ENCODE measurements around the gene USP9X. TPM values are rescaled to one million over a fixed set of nuclear protein-coding genes. Genes with fewer than 3 reads are reported as not detected.

Gene USP9X
- polyA plus RNA-seq, 4 donors = 15.1 to 45.5 (median 16.2) TPM

DNA sequence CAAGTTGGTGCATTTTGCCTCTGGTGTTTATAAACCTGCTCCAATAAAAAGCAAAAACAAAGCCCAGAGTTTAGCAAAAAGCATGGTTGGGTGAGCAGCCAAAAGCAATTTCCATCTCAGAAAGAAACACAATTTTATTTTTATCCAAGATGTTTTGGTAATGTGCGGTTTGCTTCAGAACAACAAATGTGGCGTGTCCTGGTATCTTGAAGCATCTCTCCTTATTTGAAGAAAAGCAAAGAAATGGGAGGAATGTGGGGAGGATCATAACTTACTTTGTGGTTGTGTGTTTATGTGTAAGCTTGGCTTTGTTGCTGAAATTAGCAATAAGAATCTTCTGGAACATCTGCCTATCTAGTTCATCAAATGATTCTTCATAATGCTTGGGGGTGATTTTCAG is 160.4 kb downstream of the USP9X start:
- no peaks in the 10 kb centered on the region for H3K9me3 ChIP-seq (ENCODE audit: control insufficient read depth in 2 of 2, insufficient read depth in 1 of 2, low read depth in 1 of 2, low read length in 1 of 2)
- DNase-seq (no peak), FAIRE-seq (no peak)
- no peak overlapping the region for H3K4me3 ChIP-seq (ENCODE audit: low read depth in 1 of 3, low read length in 3 of 3)
- no peak overlapping the region for H3K27ac ChIP-seq (ENCODE audit: low read depth in 1 of 3, low read length in 2 of 3)
- no peaks in the 10 kb centered on the region for H3K4me1 ChIP-seq (ENCODE audit: control insufficient read depth in 3 of 3, insufficient read depth in 2 of 3, low read depth in 1 of 3, low read length in 2 of 3)
- 71 to 98% (median 96%) methylated on average over 2 of the region's 2 CpGs for WGBS, 3 donors
- H3K36me3 ChIP-seq (ENCODE audit: control insufficient read depth in 3 of 3, insufficient read depth in 2 of 3, low read depth in 1 of 3, low read length in 3 of 3) = no peaks in the 10 kb centered on the region
- no peaks in the 10 kb centered on the region for H3K27me3 ChIP-seq (ENCODE audit: control insufficient read depth in 3 of 3, insufficient read depth in 3 of 3, low read length in 3 of 3)

DNA sequence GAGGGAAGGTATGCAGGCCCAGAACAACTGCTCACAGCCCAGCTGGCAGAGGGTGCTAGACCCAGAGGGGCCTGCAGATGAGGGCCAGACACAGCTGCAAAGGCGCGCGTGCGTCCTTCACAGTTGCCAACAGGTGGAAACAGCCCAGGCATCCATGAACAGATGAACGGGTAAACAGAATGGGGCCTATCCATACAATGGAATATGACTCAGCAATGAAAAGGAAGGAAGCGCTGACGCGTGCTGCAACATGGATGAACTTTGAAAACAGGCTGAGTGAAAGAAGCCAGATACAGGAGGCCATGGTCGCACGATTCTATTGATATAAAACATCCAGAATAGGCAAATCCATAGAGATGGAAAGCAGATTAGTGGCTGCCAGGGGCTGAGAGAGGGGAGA is 165.6 kb downstream of the USP9X start:
- DNase-seq (no peak), FAIRE-seq (no peak)
- Histone ChIP-seq H3K27me3 (ENCODE audit: control insufficient read depth in 3 of 3, insufficient read depth in 3 of 3, low read length in 3 of 3) (no peaks in the 10 kb centered on the region), H3K4me3 (ENCODE audit: low read depth in 1 of 3, low read length in 3 of 3) (no peak overlapping the region), H3K36me3 (ENCODE audit: control insufficient read depth in 3 of 3, insufficient read depth in 2 of 3, low read depth in 1 of 3, low read length in 3 of 3) (no peaks in the 10 kb centered on the region), H3K9me3 (ENCODE audit: control insufficient read depth in 2 of 2, insufficient read depth in 1 of 2, low read depth in 1 of 2, low read length in 1 of 2) (no peaks in the 10 kb centered on the region), H3K4me1 (ENCODE audit: control insufficient read depth in 3 of 3, insufficient read depth in 2 of 3, low read depth in 1 of 3, low read length in 2 of 3) (no peaks in the 10 kb centered on the region), H3K27ac (ENCODE audit: low read depth in 1 of 3, low read length in 2 of 3) (no peak overlapping the region)
- WGBS, 3 donors = 92 to 98% (median 96%) methylated on average over 10 of the region's 10 CpGs

DNA sequence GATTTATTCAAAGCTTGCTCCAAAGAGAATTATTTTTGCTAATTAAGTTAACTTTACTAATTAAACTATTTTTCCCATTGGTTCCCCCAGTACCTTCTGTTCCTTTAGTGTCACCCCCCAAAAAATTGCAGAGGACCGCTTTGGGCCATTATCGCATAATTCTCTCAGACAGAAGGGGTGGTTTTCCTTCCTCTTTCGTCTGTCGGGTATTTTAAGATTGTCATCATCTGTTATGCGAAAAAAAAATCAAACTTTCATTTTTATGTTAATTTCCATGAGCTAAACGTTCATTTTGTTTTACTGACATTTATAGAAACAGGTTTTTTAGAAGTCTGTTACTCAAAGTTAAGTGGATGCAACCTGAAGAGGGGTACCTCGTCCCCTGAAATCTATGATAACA is 172.6 kb downstream of the USP9X start:
- no peaks in the 10 kb centered on the region for H3K27me3 ChIP-seq (ENCODE audit: control insufficient read depth in 3 of 3, insufficient read depth in 3 of 3, low read length in 3 of 3)
- FAIRE-seq (no peak), DNase-seq (no peak)
- no peaks in the 10 kb centered on the region for H3K9me3 ChIP-seq (ENCODE audit: control insufficient read depth in 2 of 2, insufficient read depth in 1 of 2, low read depth in 1 of 2, low read length in 1 of 2)
- no peaks in the 10 kb centered on the region for H3K4me1 ChIP-seq (ENCODE audit: control insufficient read depth in 3 of 3, insufficient read depth in 2 of 3, low read depth in 1 of 3, low read length in 2 of 3)
- no peaks in the 10 kb centered on the region for H3K36me3 ChIP-seq (ENCODE audit: control insufficient read depth in 3 of 3, insufficient read depth in 2 of 3, low read depth in 1 of 3, low read length in 3 of 3)
- no peak overlapping the region for H3K27ac ChIP-seq (ENCODE audit: low read depth in 1 of 3, low read length in 2 of 3)
- WGBS, 3 donors = 64 to 73% (median 68%) methylated on average over 7 of the region's 7 CpGs
- H3K4me3 ChIP-seq (ENCODE audit: low read depth in 1 of 3, low read length in 3 of 3) = no peak overlapping the region

DNA sequence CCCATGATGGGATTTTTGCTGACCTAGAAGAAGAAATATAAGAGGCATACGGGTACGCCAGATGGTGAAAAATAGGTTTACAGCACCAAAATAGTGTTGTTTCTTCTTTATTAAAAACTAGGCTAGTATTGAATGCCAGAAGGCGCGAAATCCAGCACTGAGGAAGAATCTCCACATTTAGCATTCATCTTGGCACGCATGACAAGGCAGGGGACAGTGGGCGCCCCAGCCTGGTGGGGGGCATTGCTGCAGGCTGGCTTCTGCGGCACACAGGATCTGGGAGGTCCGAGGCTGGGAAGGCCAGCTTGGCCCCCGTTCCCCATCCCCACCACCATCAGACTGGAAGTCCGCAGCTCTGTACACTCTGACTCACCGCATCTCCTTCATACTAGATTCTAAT is 173.0 kb downstream of the USP9X start:
- no peaks in the 10 kb centered on the region for H3K27me3 ChIP-seq (ENCODE audit: control insufficient read depth in 3 of 3, insufficient read depth in 3 of 3, low read length in 3 of 3)
- no peak overlapping the region for H3K27ac ChIP-seq (ENCODE audit: low read depth in 1 of 3, low read length in 2 of 3)
- no peaks in the 10 kb centered on the region for H3K9me3 ChIP-seq (ENCODE audit: control insufficient read depth in 2 of 2, insufficient read depth in 1 of 2, low read depth in 1 of 2, low read length in 1 of 2)
- no peaks in the 10 kb centered on the region for H3K36me3 ChIP-seq (ENCODE audit: control insufficient read depth in 3 of 3, insufficient read depth in 2 of 3, low read depth in 1 of 3, low read length in 3 of 3)
- FAIRE-seq (no peak), DNase-seq (no peak)
- no peak overlapping the region for H3K4me3 ChIP-seq (ENCODE audit: low read depth in 1 of 3, low read length in 3 of 3)
- H3K4me1 ChIP-seq (ENCODE audit: control insufficient read depth in 3 of 3, insufficient read depth in 2 of 3, low read depth in 1 of 3, low read length in 2 of 3) = no peaks in the 10 kb centered on the region
- WGBS, 3 donors = 80 to 91% (median 91%) methylated on average over 9 to 11 of the region's 11 CpGs

DNA sequence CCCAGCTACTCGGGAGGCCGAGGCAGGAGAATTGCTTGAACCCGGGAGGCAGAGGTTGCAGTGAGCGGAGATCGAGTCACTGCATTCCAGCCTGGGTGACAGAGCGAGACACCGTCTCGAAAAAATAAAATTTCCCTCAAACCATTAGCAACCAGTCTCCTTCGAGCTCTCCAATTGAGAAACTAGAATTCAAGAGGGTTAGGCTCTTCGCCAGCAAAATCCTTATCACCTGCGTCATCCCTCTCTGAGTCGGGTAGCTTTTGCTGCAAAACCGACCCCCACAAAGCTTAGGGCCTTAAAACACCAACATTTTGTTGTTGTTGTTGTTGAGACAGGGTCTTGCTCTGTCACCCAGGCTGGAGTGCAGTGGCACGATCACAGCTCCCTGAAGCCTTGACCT is 173.6 kb downstream of the USP9X start:
- H3K4me3 ChIP-seq (ENCODE audit: low read depth in 1 of 3, low read length in 3 of 3) = no peak overlapping the region
- H3K9me3 ChIP-seq (ENCODE audit: control insufficient read depth in 2 of 2, insufficient read depth in 1 of 2, low read depth in 1 of 2, low read length in 1 of 2) = no peaks in the 10 kb centered on the region
- no peaks in the 10 kb centered on the region for H3K36me3 ChIP-seq (ENCODE audit: control insufficient read depth in 3 of 3, insufficient read depth in 2 of 3, low read depth in 1 of 3, low read length in 3 of 3)
- no peaks in the 10 kb centered on the region for H3K27me3 ChIP-seq (ENCODE audit: control insufficient read depth in 3 of 3, insufficient read depth in 3 of 3, low read length in 3 of 3)
- no peak for FAIRE-seq
- H3K4me1 ChIP-seq (ENCODE audit: control insufficient read depth in 3 of 3, insufficient read depth in 2 of 3, low read depth in 1 of 3, low read length in 2 of 3) = no peaks in the 10 kb centered on the region
- WGBS, 3 donors = 83 to 95% (median 95%) methylated on average over 9 to 14 of the region's 14 CpGs
- no peak for DNase-seq
- H3K27ac ChIP-seq (ENCODE audit: low read depth in 1 of 3, low read length in 2 of 3) = no peak overlapping the region

DNA sequence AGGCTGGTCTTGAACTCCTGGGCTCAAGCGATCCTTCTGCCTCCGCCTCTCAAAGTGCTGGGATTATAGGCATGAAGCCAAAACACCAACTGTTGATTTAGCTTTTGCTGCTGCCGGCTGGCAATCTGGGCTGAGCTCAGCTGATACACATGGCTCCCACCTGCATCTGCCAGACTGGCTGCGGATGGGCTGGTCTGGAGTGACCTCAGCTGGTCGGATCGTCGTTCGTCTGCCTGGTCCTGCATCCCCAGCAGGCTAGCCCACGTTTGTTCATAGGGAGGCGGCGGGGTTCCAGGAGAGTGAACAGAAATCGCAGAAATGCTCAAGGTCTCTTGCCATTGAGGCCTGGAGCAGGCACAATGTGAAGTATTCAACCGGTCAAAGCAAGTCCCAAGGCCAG is 174.3 kb downstream of the USP9X start:
- no peaks in the 10 kb centered on the region for H3K36me3 ChIP-seq (ENCODE audit: control insufficient read depth in 3 of 3, insufficient read depth in 2 of 3, low read depth in 1 of 3, low read length in 3 of 3)
- H3K4me1 ChIP-seq (ENCODE audit: control insufficient read depth in 3 of 3, insufficient read depth in 2 of 3, low read depth in 1 of 3, low read length in 2 of 3) = no peaks in the 10 kb centered on the region
- WGBS, 3 donors = 48 to 74% (median 61%) methylated on average over 13 of the region's 13 CpGs
- H3K4me3 ChIP-seq (ENCODE audit: low read depth in 1 of 3, low read length in 3 of 3) = no peak overlapping the region
- FAIRE-seq (no peak), DNase-seq (no peak)
- no peak overlapping the region for H3K27ac ChIP-seq (ENCODE audit: low read depth in 1 of 3, low read length in 2 of 3)
- H3K9me3 ChIP-seq (ENCODE audit: control insufficient read depth in 2 of 2, insufficient read depth in 1 of 2, low read depth in 1 of 2, low read length in 1 of 2) = no peaks in the 10 kb centered on the region
- H3K27me3 ChIP-seq (ENCODE audit: control insufficient read depth in 3 of 3, insufficient read depth in 3 of 3, low read length in 3 of 3) = no peaks in the 10 kb centered on the region

DNA sequence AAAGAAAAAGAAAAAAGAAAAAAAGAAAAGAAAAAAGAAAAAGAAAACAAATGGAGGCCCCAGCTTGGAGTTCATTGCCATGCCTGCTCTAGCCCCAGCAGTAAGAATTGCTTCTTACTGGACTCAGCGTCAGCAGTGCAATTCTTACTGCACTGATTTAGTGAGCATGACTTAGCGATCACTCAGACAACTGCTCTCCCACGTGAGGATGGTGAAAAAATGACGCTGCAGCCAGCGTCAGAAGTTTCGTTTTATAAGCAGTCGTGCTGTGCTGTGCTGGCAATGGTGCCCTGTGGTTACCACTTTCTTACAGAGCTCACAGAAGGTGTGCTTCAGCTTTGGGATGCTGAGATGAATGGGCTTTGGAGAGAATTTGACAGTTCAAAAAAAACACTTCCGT is 180.4 kb downstream of the USP9X start:
- DNase-seq = no peak
- FAIRE-seq = no peak
- no peaks in the 10 kb centered on the region for H3K36me3 ChIP-seq (ENCODE audit: control insufficient read depth in 3 of 3, insufficient read depth in 2 of 3, low read depth in 1 of 3, low read length in 3 of 3)
- no peaks in the 10 kb centered on the region for H3K4me1 ChIP-seq (ENCODE audit: control insufficient read depth in 3 of 3, insufficient read depth in 2 of 3, low read depth in 1 of 3, low read length in 2 of 3)
- H3K27me3 ChIP-seq (ENCODE audit: control insufficient read depth in 3 of 3, insufficient read depth in 3 of 3, low read length in 3 of 3) = no peaks in the 10 kb centered on the region
- WGBS, 3 donors = 40 to 81% (median 69%) methylated on average over 8 of the region's 8 CpGs
- no peak overlapping the region for H3K27ac ChIP-seq (ENCODE audit: low read depth in 1 of 3, low read length in 2 of 3)
- no peak overlapping the region for H3K4me3 ChIP-seq (ENCODE audit: low read depth in 1 of 3, low read length in 3 of 3)
- no peaks in the 10 kb centered on the region for H3K9me3 ChIP-seq (ENCODE audit: control insufficient read depth in 2 of 2, insufficient read depth in 1 of 2, low read depth in 1 of 2, low read length in 1 of 2)

DNA sequence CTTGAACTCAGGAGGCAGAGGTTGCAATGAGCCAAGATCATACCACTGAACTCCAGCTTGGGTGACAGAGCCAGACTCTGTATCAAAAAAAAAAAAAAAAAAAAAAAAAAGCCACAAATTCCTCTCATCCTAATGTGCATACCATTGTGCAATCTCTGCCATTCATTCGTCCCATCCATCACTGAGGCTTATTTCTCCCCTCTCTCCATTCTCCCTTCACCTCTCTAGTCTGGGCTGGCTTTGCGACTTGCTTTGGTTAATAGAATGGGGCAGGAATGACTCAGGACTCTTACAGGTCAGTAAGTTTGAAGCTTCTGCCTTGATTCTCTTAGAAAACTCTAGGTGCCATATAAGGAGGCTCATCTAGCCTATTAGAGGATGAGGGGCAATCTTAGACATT is 188.4 kb downstream of the USP9X start:
- no peak for FAIRE-seq
- no peak for DNase-seq
- Histone ChIP-seq H3K4me3 (ENCODE audit: low read depth in 1 of 3, low read length in 3 of 3) (no peak overlapping the region), H3K9me3 (ENCODE audit: control insufficient read depth in 2 of 2, insufficient read depth in 1 of 2, low read depth in 1 of 2, low read length in 1 of 2) (no peaks in the 10 kb centered on the region), H3K27me3 (ENCODE audit: control insufficient read depth in 3 of 3, insufficient read depth in 3 of 3, low read length in 3 of 3) (no peaks in the 10 kb centered on the region), H3K36me3 (ENCODE audit: control insufficient read depth in 3 of 3, insufficient read depth in 2 of 3, low read depth in 1 of 3, low read length in 3 of 3) (no peaks in the 10 kb centered on the region), H3K4me1 (ENCODE audit: control insufficient read depth in 3 of 3, insufficient read depth in 2 of 3, low read depth in 1 of 3, low read length in 2 of 3) (peaks cover 0 to 5% (median 0%) of the 10 kb centered on the region in 3 donors), H3K27ac (ENCODE audit: low read depth in 1 of 3, low read length in 2 of 3) (no peak overlapping the region)
- WGBS, 3 donors = 45 to 75% (median 66%) methylated on average over 2 of the region's 2 CpGs
